GM21381 (cell line): ENCODE results near the gene MKRN2.
"Not testable (repeated sequence)": the region's sequence is repeated elsewhere in the genome, so short reads cannot be mapped to it uniquely, and the experiment has no call there.

ENCODE experiments used
- ATAC-seq: cut with Tn5 transposase; IDR thresholded peaks from one replicate; pipeline ENCODE4 v1.9.1; 2021; ENCODE audit warnings: mild to moderate bottlenecking, moderate library complexity; ENCODE audit not compliant: unreplicated experiment

MKRN2 gene

DNA sequence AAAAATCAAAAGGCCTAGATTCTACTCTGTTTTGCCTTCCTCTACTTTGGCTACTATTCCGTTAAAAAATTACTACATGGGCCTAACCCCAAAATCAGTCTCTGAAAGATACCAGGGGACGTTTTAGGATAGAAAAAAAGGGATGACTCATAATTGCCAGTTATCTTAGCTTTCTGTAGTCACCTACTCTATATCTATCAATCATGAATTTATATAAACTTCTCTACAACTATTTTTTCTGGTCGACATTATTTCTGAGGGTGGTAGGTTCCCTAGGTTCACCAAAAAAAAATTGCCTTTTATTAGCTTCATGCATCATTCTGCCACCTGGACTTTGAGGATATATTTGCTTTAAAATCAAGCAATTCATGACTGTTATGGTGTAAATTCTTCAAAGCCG, 70.5 kb downstream of the MKRN2 start:
- ATAC-seq, result no peak

DNA sequence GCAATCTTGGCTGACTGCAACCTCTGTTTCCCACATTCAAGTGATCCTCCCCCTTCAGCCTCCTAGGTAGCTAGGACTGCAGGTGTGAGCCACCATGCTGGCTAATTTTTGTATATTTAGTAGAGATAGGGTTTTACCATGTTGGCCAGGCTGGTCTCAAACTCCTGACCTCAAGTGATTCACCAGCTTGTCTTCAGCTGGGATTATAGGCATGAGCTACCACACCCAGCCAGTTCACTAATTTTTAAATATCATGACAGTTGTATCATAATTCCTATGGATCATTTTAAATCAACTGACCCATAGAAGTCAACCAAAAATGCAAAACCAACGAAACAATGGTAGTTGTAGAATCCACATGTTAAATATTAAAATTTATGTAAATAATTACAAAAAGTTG, 71.9 kb downstream of the MKRN2 start:
- no peak for ATAC-seq

DNA sequence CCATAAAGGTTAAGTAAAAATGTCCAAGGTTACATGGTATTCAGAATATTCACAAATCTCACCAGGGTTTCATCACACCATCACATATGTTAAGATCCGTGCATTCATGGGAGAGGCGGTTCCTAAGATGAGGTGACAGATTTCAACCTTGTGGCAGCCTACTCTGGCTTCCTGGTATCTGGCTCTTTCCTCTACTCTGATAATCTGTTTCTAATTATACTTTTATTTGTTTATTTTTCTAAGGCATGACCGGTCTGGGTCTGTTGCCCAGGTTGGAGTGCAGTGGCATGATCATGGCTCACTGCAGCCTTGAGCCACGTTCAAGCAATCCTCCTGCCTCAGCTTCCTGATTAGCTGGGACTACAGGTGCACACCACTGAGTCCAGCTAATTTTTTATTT, 72.7 kb downstream of the MKRN2 start:
- ATAC-seq, result no peak

DNA sequence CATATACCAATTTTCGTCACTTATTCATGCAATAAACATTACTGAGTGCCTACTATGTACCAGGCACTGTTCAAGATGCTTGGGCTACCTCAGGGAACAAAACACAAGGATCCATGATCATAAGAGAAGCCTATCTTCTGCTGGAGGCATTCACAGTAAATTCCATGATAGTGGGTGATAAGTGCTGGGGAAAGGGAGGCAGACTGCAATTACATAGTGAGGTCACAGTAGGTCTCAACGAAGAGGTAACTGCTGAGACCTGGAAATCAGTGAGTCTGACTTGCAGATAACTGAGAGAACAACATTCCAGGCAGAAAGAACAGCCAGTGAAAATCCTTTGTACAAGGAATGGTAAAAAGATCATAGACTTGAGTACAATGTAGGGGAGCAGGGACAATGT, 73.4 kb downstream of the MKRN2 start:
- no peak for ATAC-seq

DNA sequence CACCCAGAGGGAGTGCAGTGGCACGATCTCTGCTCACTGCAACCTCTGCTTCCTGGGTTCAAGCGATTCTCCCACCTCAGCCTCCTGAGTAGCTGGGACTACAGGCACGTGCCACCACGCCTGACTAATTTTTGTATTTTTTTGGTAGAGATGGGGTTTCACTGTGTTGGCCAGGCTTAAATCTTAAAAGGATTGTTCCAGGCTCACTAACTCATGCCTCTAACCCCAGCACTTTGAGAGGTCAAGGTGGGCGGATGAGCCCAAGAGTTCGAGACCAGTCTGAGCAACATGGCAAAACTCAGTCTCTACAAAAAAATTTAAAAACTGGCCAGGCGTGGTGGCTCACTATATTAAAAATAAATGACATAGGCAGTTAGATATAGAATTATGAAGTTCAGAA, 74.0 kb downstream of the MKRN2 start:
- ATAC-seq, result not testable (repeated sequence)

DNA sequence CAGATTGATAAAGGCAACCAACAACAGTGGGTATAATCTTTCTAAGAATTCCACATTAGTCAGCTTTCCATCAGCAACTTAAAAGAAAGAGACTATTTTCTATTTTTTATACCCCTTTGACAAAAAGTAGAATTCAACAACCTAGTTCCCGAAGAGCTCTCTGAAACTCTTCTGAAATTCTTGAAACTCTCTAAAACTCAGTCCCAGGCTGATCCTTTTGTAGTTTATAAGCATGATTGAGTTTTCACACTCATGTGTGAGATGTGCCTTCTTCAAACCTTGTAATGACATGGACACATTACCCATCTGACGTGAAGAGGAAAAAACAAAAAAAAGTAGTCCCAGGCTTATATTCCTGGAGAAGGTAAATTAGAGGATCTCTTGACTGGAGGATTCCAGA, 75.6 kb downstream of the MKRN2 start:
- no peak for ATAC-seq

DNA sequence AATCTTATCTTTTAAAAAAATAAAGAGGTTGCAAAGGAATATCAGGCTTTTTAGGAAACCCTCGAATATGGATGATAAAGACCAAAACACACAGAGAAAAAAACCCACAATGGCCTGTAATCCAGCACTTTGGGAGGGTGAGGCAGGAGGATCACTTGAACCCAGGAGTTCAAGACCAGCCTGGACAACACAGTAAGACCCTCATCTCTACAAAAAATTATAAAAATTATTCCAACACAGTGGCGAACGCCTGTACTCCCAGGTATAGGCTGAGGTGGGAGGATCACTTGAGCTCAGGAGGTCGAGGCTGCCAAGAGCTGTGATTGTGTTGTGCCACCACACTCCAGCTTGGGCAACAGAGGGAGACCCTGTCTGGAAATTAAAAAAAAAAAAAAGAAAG, 76.2 kb downstream of the MKRN2 start:
- ATAC-seq, result no peak
